HCEC 1CT (cell line): ENCODE results near the gene TLL2.
"Not testable (repeated sequence)": the region's sequence is repeated elsewhere in the genome, so short reads cannot be mapped to it uniquely, and the experiment has no call there.

ENCODE experiments used
- DNase-seq: peaks from one replicate; pipeline ENCODE4 v3.0.0-alpha.2; 2017

TLL2 gene

DNA sequence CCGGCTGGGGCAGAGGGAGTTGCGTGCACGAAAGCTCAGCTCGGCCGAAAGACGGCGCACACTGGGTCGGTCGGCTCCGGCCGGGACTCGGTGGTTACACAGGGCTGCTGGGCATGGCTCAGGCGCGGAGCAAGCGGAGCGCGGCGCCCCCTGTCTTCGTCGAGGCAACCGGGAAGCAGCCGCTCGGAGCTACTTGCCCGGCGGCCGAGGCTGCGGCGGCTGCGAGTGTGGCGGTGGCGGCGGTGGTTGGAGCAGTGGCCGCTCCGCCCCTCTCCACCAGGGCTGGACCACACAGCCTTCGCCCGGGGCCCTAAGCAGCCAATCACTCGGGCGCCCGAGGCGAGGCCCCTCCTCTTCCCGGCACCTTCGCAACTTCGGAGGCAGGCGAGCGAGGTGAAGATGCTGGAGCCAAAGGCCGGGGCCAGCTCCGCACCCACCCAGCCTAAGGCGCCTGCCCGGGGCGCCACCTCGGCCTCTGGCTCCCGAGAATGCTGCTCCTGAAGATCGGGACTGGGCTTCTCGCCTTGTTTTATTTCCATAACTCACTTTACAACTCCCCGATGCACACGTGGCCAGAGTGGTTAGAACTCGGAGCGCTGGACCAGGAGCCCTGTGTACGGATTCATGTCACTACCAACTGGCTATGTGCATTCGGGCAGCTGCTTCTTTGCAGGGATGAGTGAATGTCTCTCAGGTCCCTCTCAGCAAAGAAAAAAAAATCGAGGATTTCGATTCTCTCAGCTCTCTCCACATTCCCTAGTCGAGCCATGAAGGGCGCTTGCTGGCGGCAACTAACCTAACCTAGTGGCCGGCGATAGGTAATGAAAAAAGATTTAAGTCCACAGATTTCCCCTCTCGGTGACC is at the start of gene TLL2:
Gene TLL2, minus strand, starts transcription at position 229 of the 864 bp plus-strand sequence. CDS start 241 bp downstream, outside the sequence.
- DNase-seq = peak; percentile 87

DNA sequence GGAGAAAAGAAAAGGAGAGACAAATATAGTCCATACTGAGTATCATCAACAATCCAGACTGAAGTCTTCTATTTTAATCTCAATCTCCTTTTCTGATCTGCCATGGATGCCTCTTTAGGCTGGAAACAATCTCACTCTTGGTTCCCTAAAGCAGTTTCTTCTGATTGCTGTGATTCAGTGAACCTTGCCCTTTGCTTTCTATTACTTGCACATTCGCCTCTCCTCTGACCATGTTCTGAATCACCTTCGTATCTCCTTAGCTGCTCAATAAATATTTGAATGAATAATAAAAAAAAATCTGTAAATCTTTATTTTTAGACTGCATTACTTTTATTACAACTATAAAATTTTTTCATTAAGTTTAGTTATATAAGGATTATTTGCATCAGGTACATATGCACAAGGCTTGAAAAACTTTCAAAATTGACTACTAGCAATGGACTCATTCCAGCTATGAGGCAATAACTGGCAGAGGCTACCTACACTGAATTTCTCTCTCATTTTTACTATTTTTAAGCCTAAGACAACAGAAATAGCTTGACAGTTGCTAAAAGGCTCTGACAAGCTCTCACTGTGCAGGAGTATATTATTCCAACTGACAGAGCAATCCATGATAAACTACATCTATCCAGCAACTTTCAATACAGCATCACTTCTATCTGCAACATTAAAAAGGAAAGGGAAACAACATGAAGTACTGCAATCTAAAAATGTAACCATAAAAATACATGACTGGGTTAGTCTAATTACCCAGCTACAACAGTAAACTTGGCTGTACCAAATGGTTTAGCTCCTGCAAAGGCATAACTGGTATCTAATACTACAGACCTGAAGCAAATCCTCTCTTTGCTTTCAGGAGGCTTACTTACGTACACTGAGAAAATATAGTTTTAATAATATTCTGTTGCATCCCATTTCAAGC is 47.5 kb upstream of the TLL2 start:
- DNase-seq = peak; percentile 62

DNA sequence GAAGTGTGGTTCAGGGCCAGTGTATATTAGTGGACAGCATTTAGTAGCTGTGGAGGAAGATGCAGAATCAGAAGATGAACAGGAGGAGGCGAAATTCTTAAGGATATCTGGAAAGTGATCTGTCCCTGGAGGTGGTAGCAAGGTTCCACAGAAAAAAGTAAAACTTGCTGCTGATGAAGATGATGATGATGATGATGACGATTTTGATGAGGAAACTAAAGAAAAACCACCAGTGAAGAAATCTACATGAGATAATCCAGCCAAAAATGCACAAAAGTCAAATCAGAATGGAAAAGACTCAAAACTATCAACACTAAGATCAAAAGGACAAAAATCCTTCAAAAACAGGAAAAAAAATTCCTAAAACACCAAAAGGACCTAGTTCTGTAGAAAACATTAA is 46.8 kb upstream of the TLL2 start:
- DNase-seq = no peak

DNA sequence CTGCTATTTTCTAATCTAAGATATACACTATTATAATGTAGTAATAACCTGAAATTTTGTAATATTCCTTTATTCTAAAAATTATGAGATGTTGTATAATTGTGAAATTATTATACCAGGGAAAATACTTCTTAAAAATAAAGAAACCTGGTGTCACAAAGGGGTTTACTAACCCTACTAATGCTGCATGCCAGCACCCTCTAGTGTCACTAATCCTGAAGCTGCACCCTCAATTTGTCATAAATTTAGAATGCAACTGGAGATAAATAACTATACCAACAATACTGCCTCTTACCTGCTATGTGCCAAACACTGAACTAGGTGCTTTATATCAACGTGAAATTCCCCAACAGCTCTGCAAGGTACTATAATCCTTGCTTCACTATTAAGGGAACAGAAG is 42.3 kb upstream of the TLL2 start:
- peak; percentile 8 for DNase-seq

DNA sequence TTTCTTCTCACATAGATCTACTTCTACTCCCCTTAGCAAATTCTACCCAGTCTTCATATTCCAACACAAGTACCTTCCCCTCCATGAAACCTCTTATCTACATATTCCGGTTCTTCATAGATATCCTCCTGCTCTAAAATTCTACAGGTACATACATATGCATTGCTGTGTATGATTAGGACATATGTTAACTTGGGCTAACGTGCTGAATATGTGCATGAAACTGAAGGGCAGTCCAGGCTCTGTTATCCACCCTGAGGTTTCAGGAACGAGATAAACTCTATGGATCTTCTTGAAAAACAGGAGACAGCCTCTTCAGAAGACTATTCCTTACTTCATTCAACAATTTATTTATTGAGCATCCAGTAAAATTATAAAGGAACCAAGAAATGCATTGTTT is 41.6 kb upstream of the TLL2 start:
- no peak for DNase-seq

DNA sequence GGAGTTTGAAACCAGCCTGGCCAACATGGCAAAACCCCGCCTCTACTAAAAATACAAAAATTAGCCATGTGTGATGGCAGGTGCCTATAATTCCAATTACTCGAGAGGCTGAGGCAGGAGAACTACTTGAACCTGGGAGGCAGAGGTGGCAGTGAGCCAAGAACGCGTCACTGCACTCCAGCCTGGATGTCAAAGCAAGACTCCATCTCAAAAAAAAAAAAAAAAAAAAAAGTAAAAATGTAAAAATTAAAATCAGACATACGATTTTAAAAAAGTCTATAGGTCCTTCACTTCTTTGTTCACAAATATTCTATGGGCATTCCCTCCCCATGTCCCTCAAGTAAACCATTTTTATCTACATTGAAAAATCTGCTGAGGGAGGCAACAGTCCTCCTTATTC is 34.9 kb upstream of the TLL2 start:
- DNase-seq = no peak

DNA sequence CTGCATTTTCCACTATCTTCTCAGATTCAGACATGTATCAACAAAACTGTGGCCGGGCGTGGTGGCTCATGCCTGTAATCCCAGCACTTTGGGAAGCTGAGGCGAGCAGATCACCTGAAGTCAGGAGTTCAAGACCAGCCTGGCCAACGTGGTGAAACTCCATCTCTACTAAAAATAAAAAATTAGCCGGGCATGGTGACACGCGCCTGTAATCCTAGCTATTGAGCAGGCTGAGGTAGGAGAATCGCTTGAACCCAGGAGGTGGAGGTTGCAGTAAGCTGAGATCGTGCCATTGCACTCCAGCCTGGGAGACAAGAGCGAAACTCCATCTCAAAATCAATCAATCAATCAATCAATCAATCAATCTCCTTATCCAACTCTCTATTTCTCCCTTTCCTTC is 31.8 kb upstream of the TLL2 start:
- DNase-seq = not testable (repeated sequence)

DNA sequence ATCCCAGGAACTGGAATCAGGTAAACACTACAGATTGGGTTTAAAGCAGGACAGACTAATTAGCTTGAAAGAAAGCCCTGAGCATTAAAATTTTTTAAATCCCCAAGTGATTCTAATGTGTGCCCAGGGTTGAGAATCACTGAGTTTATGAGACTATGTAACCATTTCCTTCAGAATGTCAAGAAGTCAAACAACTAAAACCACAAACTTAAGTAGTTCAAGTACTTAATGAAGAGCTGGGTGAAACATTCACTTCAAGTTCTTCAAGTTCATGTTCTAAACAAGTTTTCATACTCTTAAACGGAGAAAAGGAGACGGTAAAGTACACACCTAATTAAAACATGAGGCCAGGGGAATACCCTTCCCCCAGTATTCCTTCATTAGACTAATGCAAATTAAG is 28.2 kb upstream of the TLL2 start:
- no peak for DNase-seq

DNA sequence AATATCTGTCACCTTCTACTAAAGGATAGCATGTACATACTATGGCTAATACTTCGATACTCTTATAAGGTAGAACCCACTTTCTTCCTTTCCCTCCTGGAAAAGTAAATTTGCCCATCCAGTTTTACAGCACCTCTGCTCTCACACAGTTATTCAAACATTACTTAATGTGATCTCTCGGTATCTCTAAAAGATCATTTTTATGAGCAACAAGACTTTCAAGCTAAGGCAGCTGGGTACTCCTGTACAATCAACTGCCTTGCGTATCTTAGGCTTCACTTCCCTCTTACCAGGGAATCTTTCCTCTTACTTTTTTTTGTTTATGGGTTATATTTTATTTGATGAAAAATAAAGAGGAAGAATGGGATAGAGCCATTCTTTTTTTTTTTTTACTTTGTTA is 26.5 kb upstream of the TLL2 start:
- DNase-seq = no peak

DNA sequence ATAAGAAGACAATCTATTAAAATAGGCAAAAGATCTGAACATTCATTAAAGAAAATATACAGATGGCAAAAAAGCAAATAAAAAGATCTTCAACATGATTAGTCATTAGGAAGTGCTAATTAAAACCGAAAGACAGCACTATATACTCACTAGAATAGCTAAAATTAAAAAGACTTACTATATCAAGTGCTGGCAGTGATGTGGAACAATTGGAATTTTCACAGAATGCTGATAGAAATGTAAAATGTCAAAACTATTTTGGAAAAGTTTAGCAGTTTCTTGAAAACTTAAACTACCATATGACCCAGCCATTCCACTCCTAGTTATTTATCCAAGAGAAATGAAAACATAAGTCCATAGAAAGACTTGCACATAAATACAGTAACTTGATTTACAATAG is 25.0 kb upstream of the TLL2 start:
- DNase-seq = no peak

DNA sequence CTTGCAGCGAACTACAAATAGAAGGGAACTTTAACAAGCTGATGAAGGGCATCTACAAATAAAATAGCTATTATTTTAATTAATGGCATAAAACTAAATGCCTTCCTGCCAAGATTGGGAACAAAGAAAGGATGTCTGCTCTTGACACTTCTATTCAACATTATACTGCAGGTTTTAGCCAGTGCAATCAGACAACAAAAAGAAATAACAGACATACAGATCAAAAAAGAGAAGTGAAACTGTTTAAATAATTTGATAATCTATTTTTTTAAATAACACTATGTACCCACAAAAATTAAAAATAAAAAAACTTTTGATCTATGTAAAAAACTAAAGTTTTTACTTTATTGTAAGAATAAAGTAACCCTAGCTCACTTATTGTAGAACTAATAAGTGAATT is 22.4 kb upstream of the TLL2 start:
- no peak for DNase-seq

DNA sequence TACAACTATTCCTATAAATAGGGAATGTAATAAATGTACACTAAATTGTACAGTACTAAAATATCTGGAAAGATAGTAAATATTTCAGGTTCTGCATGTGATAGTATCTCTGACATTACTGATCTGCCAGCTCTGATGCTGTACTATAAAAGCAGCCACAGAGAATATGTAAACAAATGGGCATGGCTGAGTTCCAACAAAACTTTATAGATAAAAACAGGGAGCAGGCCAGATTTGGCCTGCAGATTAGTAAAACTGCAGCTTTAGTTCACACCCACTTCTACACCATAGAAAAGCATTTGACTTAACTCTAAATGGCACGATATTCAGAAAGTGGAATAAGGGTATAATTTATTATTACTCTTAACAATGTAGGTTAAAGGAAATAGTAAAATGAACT is 18.8 kb upstream of the TLL2 start:
- DNase-seq = no peak

DNA sequence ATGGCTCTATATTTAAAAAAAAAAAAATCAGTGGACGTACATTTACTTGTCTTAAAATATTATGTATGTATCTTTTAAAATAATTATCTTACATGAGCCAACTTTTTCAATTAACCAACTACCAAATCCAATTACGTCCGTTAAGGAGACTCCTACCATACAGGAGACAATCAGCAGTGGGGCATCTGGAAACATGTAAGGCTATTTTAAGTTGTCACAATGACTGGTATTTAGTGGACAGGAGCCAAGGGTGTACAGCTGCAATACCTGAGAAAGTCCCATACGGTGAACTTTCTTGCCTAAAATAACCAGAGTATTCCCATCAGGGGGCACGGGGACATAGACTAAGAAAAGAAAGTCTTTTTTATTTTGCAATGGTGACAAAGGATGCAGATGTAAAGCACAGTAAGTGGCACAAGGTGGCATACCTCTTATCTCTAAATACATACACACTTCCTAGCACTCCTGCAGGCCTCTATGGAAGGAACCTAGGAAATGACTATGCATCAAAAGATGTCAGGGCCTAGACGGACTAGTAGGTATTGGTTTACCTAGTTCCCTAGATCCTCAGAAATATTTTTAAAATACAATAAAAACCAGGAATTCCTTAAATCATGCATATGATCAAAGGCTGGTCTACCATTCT is 16.0 kb upstream of the TLL2 start:
- DNase-seq = no peak

DNA sequence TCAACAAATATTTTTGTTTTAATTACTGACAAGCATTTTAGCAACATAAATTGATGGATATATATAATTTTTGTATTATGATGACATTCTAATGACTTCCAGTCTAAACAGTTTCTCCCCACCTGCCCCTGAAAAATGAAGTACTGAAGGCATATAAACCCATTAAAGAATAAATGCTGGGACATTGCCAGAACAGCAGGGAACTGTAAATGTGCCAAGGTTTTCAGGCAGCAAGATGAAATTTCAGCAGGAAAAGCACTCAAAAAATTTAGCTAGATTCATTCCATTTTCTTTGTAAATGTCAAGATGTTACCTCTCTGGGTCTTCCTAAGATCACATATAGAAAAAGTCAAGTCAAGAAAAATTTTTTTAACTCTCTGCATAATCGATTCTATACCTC is 11.0 kb upstream of the TLL2 start:
- DNase-seq = no peak

DNA sequence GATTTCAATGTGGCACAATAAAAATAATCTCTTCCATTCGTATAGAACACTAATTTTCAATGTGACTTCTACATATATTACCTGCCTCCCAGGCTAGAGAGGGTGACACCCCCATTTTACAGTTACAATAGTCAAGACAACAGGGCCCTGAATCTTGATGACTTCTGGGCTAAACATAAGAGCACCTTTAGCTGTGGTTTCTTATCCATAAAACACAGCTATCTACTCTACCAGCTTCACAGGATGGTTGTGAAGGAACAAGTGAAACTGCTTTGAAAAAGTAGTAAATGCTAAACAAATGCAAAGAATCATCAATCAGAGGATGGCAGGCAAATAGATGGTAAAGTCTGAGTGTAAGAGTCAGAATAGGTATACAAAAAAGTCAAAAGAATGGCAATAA is 3.6 kb upstream of the TLL2 start:
- no peak for DNase-seq

DNA sequence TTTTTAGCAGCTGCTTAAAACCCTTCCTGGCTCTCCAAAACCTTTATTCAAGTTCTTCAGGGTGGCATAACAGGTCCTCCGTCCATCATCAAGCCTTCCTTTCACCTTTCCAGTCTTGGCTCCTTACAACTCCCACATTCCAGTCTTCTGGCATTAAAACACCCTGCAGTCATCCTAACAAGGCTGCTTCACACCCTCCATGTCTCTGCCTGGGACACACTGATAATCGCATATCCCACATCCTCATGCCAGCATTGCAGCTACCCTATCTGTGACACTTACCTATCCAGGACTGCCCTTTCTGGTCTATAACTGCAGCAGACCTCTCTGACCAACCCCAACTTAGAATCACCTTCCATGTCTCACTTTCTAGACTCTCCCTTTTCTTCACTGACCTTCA is 2.6 kb upstream of the TLL2 start:
- no peak for DNase-seq

DNA sequence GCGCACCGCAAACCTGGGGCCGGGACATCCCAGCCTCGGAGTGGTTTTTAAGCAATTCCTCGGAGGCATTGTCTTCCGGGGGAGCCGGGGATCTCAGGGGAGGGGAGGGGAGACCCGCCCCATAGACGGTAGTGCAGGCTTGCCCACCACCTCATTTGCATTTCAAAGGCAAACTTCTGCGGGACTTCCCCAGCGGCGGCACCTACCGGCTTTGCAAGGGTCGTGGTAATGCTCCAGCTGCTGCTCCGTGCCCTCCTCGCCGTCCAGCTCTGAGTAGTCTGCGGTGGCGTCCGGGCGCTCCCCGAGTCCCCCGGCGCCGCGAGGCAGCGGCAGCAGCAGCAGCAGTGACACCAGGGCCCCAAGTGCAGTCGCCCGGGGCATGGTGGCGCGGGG is 425 bp downstream of the TLL2 start:
- no peak for DNase-seq

DNA sequence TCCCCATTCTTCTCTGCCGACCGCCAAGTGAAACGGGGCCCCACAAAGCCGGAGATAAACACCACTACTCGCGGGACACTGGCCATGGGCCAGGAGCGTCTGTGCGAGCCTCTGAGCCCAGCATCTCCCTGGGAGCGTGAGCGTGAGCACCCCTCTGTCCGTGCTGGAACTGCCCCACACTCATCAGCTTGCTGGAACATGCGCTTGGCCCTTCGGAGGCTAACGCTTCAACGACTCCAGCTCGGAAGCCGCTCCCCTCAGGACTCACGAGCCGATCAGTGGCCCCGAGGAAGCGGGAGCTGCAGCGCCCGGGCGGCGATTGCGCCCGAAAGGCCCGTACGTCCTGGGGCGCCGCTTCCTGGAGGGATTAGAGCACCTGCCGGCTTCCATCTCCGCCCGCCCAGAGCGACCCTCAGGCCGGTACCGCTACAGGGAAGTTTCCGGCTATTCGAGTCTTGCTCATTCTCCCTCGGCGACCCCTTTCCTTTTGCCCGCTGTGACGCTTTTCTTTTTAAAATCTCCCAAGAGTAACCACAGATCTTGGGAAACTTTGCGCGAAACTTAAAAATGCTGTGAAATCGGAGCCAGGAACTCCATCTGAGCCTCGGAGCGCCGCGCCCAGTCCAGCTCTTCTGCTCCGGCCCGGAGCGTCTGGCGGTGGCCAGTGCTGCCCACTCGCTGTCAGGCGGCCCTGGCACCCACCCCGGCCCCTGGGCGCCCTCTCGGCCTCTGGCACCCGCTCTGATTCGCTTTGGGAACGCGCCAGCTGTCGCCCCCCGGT is 1.0 kb downstream of the TLL2 start:
- no peak for DNase-seq

DNA sequence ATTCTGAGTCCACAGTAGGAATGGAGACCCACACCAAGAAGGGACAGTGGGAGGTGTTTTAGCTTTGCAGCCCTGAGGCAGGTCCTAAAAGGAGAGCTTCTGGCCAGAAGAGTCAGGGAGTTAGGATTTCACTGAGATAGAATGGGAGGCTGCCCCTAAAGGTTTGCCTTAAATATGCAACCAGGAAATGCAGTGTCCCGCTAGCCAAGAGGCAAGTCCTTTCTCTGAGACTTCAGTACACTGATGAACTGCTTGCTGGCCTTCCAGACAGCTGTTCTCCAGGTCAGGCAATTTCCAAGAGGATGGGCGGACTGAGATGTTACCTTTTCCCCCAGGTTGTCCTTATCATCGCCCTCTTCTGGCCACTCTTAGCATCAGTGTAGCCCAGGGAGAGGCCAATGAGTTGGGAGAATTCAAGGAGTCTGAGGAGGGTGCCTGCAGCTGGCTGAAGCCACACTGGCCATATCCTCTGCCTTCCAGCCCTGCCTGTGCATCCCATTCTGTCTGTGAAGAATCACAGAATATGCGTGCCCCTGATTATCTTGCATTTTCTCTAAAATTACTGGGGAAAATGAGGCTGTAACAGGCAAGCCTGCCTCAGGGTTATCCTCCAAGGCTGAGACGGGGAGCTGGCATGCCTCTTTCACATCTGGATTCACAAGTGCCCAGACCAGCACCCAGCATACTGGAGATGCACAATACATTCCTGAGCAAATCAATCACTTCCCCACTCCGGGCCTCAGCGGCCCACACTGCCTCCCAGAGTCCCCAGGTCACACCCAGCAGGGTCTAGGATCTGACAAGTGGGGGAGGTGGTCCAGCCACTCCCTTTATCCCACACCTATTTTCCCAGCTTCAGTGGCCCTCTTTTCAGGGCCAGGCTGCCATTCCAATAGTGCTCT is 2.4 kb downstream of the TLL2 start:
- peak; percentile 14 for DNase-seq

DNA sequence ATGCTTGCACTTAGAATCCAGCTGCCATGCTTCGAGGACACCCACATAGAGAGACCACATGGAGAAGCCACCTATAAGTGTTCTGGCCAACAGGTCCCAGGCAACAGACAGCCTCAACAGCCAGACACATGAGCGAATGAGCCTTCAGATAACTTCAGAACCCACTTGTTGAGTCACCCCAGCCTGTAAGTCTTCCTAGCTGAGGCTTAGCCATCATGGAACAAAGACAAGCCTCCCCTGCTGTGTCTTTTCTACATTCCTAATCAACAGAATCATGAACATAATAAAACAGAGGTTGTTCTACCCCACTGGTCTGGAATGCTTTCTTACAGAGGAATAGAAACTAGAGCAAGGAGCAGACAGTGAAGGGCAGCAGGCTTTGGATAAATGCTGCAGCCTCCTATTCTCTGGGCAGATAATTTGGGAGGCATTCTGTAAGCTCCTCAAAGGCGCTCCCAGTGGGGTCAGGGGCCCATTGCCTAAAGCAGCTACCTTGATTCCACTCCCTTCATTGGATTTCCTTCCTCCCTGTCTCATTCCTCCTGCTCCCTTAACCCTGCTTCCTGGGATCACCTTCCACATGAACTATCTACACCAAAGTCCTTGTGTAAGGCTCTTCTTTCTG is 4.6 kb downstream of the TLL2 start:
- DNase-seq = peak; percentile 20

DNA sequence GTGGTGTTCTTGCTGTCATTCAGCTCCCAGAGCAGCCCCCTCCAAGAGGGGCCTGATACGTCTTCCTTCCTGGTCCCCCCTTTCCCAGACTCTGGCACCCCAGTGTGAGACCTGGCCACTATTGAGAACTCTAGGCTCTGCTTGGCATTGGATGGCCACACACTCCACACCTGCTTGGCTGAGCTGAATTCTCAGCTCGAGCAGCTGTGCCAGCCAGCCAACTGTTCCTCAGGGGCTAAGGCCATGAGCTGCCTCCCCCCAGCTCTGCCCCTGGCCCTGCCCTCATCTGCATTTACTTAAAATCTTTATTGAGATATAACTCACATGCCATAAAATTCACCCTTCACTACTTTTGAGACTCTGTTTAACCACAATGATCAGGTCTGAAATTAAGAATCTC is 6.7 kb downstream of the TLL2 start:
- DNase-seq = no peak
